ENCODE data around the gene TLE4.

GRCh38 chr9:79672891-79673290 is 101.1 kb downstream of the TLE4 start:
- TF ChIP-seq POLR2A (IDR thresholded peaks at IDR 0.05): no peak
- TF ChIP-seq, protein P1, sequence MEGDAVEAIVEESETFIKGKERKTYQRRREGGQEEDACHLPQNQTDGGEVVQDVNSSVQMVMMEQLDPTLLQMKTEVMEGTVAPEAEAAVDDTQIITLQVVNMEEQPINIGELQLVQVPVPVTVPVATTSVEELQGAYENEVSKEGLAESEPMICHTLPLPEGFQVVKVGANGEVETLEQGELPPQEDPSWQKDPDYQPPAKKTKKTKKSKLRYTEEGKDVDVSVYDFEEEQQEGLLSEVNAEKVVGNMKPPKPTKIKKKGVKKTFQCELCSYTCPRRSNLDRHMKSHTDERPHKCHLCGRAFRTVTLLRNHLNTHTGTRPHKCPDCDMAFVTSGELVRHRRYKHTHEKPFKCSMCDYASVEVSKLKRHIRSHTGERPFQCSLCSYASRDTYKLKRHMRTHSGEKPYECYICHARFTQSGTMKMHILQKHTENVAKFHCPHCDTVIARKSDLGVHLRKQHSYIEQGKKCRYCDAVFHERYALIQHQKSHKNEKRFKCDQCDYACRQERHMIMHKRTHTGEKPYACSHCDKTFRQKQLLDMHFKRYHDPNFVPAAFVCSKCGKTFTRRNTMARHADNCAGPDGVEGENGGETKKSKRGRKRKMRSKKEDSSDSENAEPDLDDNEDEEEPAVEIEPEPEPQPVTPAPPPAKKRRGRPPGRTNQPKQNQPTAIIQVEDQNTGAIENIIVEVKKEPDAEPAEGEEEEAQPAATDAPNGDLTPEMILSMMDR (IDR thresholded peaks at IDR 0.05): no peak
